AG04450 (cell line): ENCODE measurements around the gene GFPT2. TPM values are rescaled to one million over a fixed set of nuclear protein-coding genes. Genes with fewer than 3 reads are reported as not detected.

Experiments used
- CTCF ChIA-PET: fragments of 300-600, 350-600 bp; formaldehyde crosslinking; extraction: SDS; loops from one replicate; lab custom pipeline; 2022; ENCODE audit warnings: antibody characterized with exemption, inconsistent platforms; lab: Charles Lee
- POLR2A ChIA-PET: fragments of 350-600 bp; formaldehyde crosslinking; extraction: SDS; loops from one replicate; lab custom pipeline; 2021; ENCODE audit warnings: antibody characterized with exemption, inconsistent platforms; lab: Yijun Ruan, JAX
- DNase-seq: peaks from one replicate; pipeline ENCODE4 v3.0.0-alpha.2; 2011; ENCODE audit warnings: low read depth, low spot score
- H3K27ac ChIP-seq: one replicate; pipeline ENCODE4 v1.5.1; 2012; ENCODE audit warnings: low read depth, low read length, control low read depth
- H3K27me3 ChIP-seq: one replicate; pipeline ENCODE4 v1.6.0; 2012; ENCODE audit warnings: low read length; ENCODE audit not compliant: control insufficient read depth, insufficient read depth
- H3K4me3 ChIP-seq: 2 replicates; pipeline ENCODE4 v1.5.1; 2011; ENCODE audit warnings: mild to moderate bottlenecking, low read depth, low read length, control low read depth
- H3K9me3 ChIP-seq: 2 replicates; pipeline ENCODE4 v1.5.1; 2012; ENCODE audit warnings: low read length; ENCODE audit not compliant: control insufficient read depth, insufficient read depth
- CTCF ChIP-seq: IDR thresholded peaks from 2 replicates; pipeline ENCODE4 v1.5.1; 2011; ENCODE audit warnings: low read depth, low read length, control low read depth, inconsistent platforms
- polyA plus RNA-seq: library from polyadenylated mRNA; depleted of rRNA; stranded (reverse); fragments of >200 nt; gene quantifications from 2 replicates; pipeline ENCODE4 v1.2.3, GENCODE V29; 2011

Gene GFPT2
- polyA plus RNA-seq, 1 experiment = 15.1 TPM

- no peak for DNase-seq
- CTCF ChIA-PET = no interaction called here
Measured at GRCh38 chr5:180360078-180360957, 7.2 kb upstream of the GFPT2 start.

GRCh38 chr5:180358694-180359093 is 5.6 kb upstream of the GFPT2 start:
- ChIA-PET CTCF (interaction anchor here (1.0 kb wide), 1 partner anchor 65 kb away, joined by 3 read pairs; no protein-coding TSS in a partner anchor), POLR2A (no interaction called here)
- no peak overlapping the region for H3K4me3 ChIP-seq
- TF ChIP-seq CTCF = no peak
- H3K27ac ChIP-seq = no peak overlapping the region
- H3K27me3 ChIP-seq = peaks cover 7% of the 10 kb centered on the region
- H3K9me3 ChIP-seq = peaks cover 2% of the 10 kb centered on the region; the same call in 1 of the 2 replicates
- no peak for DNase-seq

More at GRCh38 chr5:180360078-180360957, 7.2 kb upstream of the GFPT2 start:
- POLR2A ChIA-PET = no interaction called here
- no peak for TF ChIP-seq CTCF
- H3K9me3 ChIP-seq = peaks cover 2% of the 10 kb centered on the region; the same call in 1 of the 2 replicates
- peaks cover 4% of the 10 kb centered on the region for H3K27me3 ChIP-seq
- H3K27ac ChIP-seq = no peak overlapping the region
- no peak overlapping the region for H3K4me3 ChIP-seq

GRCh38 chr5:180358179-180358578 is 5.0 kb upstream of the GFPT2 start:
- no peak for TF ChIP-seq CTCF
- H3K9me3 ChIP-seq = peaks cover 2% of the 10 kb centered on the region; the same call in 1 of the 2 replicates
- peaks cover 7% of the 10 kb centered on the region for H3K27me3 ChIP-seq
- no peak for DNase-seq
- ChIA-PET CTCF (interaction anchor here (1.0 kb wide), 1 partner anchor 64 kb away, joined by 3 read pairs; no protein-coding TSS in a partner anchor), POLR2A (no interaction called here)
- no peak overlapping the region for H3K4me3 ChIP-seq
- H3K27ac ChIP-seq = no peak overlapping the region

GRCh38 chr5:180354966-180355365 is 1.8 kb upstream of the GFPT2 start:
- no peak overlapping the region for H3K27ac ChIP-seq
- H3K4me3 ChIP-seq = no peak overlapping the region
- no peak for TF ChIP-seq CTCF
- H3K27me3 ChIP-seq = peaks cover 7% of the 10 kb centered on the region
- no peak for DNase-seq
- ChIA-PET POLR2A (no interaction called here), CTCF (interaction anchor here (0.6 to 1.0 kb wide), 3 partner anchors 40 to 64 kb away, joined by 3 read pairs; no protein-coding TSS in a partner anchor)
- H3K9me3 ChIP-seq = no peaks in the 10 kb centered on the region
